HG03196 (cell line): Measurements from ENCODE around the gene LHFPL3.

Experiments used
- ATAC-seq: cut with Tn5 transposase; IDR thresholded peaks from one replicate; pipeline ENCODE4 v1.9.1; 2021; ENCODE audit not compliant: unreplicated experiment

LHFPL3 gene

GRCh38 chr7:104955276-104955675 is 626.9 kb downstream of the LHFPL3 start:
- ATAC-seq, result no peak
